Psoas muscle (tissue), 8 donors: ENCODE measurements around the gene GEN1. TPM values are rescaled to one million over a fixed set of nuclear protein-coding genes. Genes with fewer than 3 reads are reported as not detected.

Experiments used
- ATAC-seq, 4 donors: fragments of 200-7000 bp; cut with Tn5 transposase; one replicate each; pipeline ENCODE4 v1.9.1; 2020; ENCODE audit warnings: moderate library complexity in 3 of 4, mild to moderate bottlenecking in 2 of 4
- DNase-seq, 2 donors: peaks; one replicate each; pipeline ENCODE4 v3.0.0-alpha.2; 2020
- H3K27ac ChIP-seq: fragments of 200-600 bp; one replicate; pipeline ENCODE4 v1.8.0; 2022
- H3K27me3 ChIP-seq, 3 donors: fragments of 200-600 bp in 1 of 3; one replicate each; pipeline versions ENCODE4 v1.6.1 to v1.8.0; 2013 to 2022; ENCODE audit warnings: low read length in 2 of 3, mild to moderate bottlenecking in 2 of 3, moderate library complexity in 1 of 3; ENCODE audit not compliant: insufficient read depth in 3 of 3
- H3K36me3 ChIP-seq, 2 donors: fragments of 200-600 bp in 1 of 2; one replicate each; pipeline versions ENCODE4 v1.6.1 to v1.8.0; 2013 to 2022; ENCODE audit warnings: low read depth in 1 of 2, mild to moderate bottlenecking in 1 of 2, moderate library complexity in 1 of 2; ENCODE audit not compliant: insufficient read depth in 1 of 2
- H3K4me1 ChIP-seq: fragments of 200-600 bp; one replicate; pipeline ENCODE4 v1.8.0; 2022
- H3K4me3 ChIP-seq: fragments of 200-600 bp; one replicate; pipeline ENCODE4 v1.8.0; 2022; ENCODE audit warnings: mild to moderate bottlenecking
- H3K9me3 ChIP-seq: fragments of 200-600 bp; one replicate; pipeline ENCODE4 v1.8.0; 2022
- WGBS, 3 donors: extraction: QIAGEN DNeasy Blood & Tissue Kit; methylation state at CpG; one replicate each; pipeline versions ENCODE4 v1.1.6 to v1.1.7; 2013; 5-methylcytosine and 5-hydroxymethylcytosine counted together
- intact Hi-C, 2 donors: fragments of 100-400 bp; cut with DNase I; formaldehyde crosslinking; loops; one replicate each; pipeline versions ENCODE4 v1.11.0 to v1.14.2; 2022
- polyA plus RNA-seq, 3 donors: library from polyadenylated mRNA; stranded (reverse); fragments of 200-250 nt; gene quantifications; one replicate each; pipeline ENCODE4 v1.2.3, GENCODE V29; 2013
- total RNA-seq, 4 donors: library from RNA; stranded (reverse); fragmentation: NEBNext Ultra II Directional in 2 of 4; extraction: Animal tissue kit (Norgen Biotek cat#: 25700) in 2 of 4; gene quantifications; one replicate each; pipeline versions ENCODE4 v1.2.1 to v1.2.4, GENCODE V29; 2021 to 2023
- TF ChIP-seq, protein P1 (sequence below): fragments of 200-600 bp; IDR thresholded peaks from one replicate; pipeline ENCODE4 v1.8.0; 2022; ENCODE audit warnings: antibody characterized with exemption
- donor health status: healthy with polysubstance abuse.
- donor health status: DM: no; HTN: no; CAD: no; lungs with moderate emphysema.
- donor health status: Bipolar disorder and iron deficiency.
- donor health status: healthy.
- donor health status: DM: yes; HTN: yes; CAD: no.
- donor health status: DM: no; HTN: no; CAD: no.
- donor health status: DM: no; HTN: no; CAD: no.
- donor health status: DM: yes; HTN: yes; CAD: no.

GEN1 gene
- total and polyA plus RNA-seq, 7 donors, result 0.51 to 3.0 (median 1.3) TPM

DNA sequence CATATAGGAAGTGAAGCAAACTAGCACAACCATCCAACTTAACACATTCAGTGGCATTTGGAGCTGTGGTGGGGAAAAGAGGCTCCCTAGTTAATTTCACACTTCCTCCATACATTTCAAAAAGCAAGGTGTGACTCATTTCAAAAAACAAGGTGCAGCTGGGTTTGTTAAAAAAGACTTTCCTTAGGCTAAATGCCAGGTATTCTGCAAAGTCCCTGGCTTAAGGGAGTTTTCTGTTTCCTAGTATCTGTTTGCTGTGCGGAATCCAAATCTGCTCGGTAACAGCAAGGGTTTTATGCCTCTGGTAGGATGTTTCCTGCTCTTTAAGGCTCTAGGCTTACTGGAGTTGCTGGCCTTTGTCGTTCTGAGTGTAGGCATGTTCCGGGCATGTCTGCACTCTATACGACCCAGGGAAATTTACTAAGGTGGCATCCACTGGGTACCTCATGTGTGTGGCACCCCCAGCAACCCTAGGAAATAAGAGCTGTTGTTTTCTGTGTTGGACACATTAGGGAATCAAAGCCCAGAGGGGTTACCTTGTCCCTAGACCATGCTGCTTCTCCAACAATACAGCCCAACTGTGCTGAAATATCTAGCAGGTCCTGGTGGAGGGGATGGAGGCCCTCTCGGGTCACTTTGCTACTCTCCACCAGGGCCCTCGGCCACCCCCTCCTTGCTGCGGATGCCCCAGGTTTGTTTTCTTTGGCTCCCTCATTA lies 61.7 kb downstream of the GEN1 start:
- 48 to 70% (median 61%) methylated on average over 8 of the region's 8 CpGs for WGBS, 3 donors
- ATAC-seq, result no peak

GRCh38 chr2:17816396-17817245 lies 62.7 kb downstream of the GEN1 start, which contains the start of gene MSGN1:
TSS of gene MSGN1 (plus strand) at chr2:17816460. CDS start at chr2:17816519, 59 bp downstream.
- no peak for ATAC-seq
- DNase-seq, result no peak
- Histone ChIP-seq H3K9me3 (no peaks in the 10 kb centered on the region), H3K36me3 (no peaks in the 10 kb centered on the region), H3K4me1 (peaks cover 11% of the 10 kb centered on the region), H3K4me3 (no peak within 1 kb of the TSS), H3K27me3 (no peaks in the 10 kb centered on the region), H3K27ac (no peak within 1 kb of the TSS)
- 80 to 85% (median 81%) methylated on average over 24 to 26 of the region's 26 CpGs for WGBS, 3 donors
- TF ChIP-seq, protein P1, sequence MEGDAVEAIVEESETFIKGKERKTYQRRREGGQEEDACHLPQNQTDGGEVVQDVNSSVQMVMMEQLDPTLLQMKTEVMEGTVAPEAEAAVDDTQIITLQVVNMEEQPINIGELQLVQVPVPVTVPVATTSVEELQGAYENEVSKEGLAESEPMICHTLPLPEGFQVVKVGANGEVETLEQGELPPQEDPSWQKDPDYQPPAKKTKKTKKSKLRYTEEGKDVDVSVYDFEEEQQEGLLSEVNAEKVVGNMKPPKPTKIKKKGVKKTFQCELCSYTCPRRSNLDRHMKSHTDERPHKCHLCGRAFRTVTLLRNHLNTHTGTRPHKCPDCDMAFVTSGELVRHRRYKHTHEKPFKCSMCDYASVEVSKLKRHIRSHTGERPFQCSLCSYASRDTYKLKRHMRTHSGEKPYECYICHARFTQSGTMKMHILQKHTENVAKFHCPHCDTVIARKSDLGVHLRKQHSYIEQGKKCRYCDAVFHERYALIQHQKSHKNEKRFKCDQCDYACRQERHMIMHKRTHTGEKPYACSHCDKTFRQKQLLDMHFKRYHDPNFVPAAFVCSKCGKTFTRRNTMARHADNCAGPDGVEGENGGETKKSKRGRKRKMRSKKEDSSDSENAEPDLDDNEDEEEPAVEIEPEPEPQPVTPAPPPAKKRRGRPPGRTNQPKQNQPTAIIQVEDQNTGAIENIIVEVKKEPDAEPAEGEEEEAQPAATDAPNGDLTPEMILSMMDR, result no peak
- intact Hi-C loops, result no loop called here

More for the DNA sequence above, 61.7 kb downstream of the GEN1 start:
- Histone ChIP-seq H3K4me3 (no peak overlapping the region), H3K4me1 (peaks cover 1% of the 10 kb centered on the region), H3K9me3 (no peaks in the 10 kb centered on the region), H3K36me3 (no peaks in the 10 kb centered on the region), H3K27ac (no peak overlapping the region), H3K27me3 (no peaks in the 10 kb centered on the region)
- intact Hi-C loops, result no loop called here
- TF ChIP-seq, protein P1, result no peak
- DNase-seq, result no peak

GRCh38 chr2:17818235-17818815 lies 64.4 kb downstream of the GEN1 start:
- Histone ChIP-seq H3K9me3 (no peaks in the 10 kb centered on the region), H3K4me3 (no peak overlapping the region), H3K36me3 (no peaks in the 10 kb centered on the region), H3K4me1 (peaks cover 24% of the 10 kb centered on the region), H3K27me3 (no peaks in the 10 kb centered on the region), H3K27ac (no peak overlapping the region)
- DNase-seq (no peak), ATAC-seq (no peak)
- intact Hi-C loops, result no loop called here
- TF ChIP-seq, protein P1, result no peak
- WGBS, 3 donors, result 87 to 95% (median 91%) methylated on average over 2 of the region's 2 CpGs

GRCh38 chr2:17821080-17821479 lies 67.1 kb downstream of the GEN1 start:
- WGBS, 3 donors, result 11 to 40% (median 16%) methylated on average over 3 of the region's 3 CpGs
- TF ChIP-seq, protein P1, result no peak
- DNase-seq, result no peak
- Histone ChIP-seq H3K36me3 (no peaks in the 10 kb centered on the region), H3K27ac (peak overlapping the region; percentile 92), H3K4me3 (no peak overlapping the region), H3K4me1 (peaks cover 24% of the 10 kb centered on the region), H3K9me3 (no peaks in the 10 kb centered on the region), H3K27me3 (no peaks in the 10 kb centered on the region)
- intact Hi-C loops, result no loop called here
- ATAC-seq, result peak in 3 of 4 donors; percentile 15 to 57 (median 44)
